ENCODE measurements around the gene NFKBIE. TPM values are rescaled to one million over a fixed set of nuclear protein-coding genes. Genes with fewer than 3 reads are reported as not detected.
A peak's percentile ranks its signal among the peaks of the same experiment; 100 is the strongest.
"Not testable (repeated sequence)": the region's sequence is repeated elsewhere in the genome, so short reads cannot be mapped to it uniquely, and the experiment has no call there.

Gene NFKBIE
- total RNA-seq, 1 donor from 2014 or later, result 9.1 TPM

GRCh38 chr6:44232676-44233566 is 32.4 kb downstream of the NFKBIE start:
- DNase-seq (ENCODE audit: low spot score), result no peak
- no peak for ATAC-seq
- intact Hi-C loops (cut with DNase I), result no loop called here

GRCh38 chr6:44231426-44231825 is 33.9 kb downstream of the NFKBIE start:
- ATAC-seq; intact Hi-C loops (cut with DNase I); DNase-seq (ENCODE audit: low spot score): not testable (repeated sequence)

- intact Hi-C loops (cut with DNase I), result no loop called here
- ATAC-seq (no peak), DNase-seq (ENCODE audit: low spot score) (no peak)
These were observed 35.2 kb downstream of the NFKBIE start for GRCh38 chr6:44230034-44230675.

GRCh38 chr6:44229376-44230033 is 35.8 kb downstream of the NFKBIE start:
- DNase-seq (ENCODE audit: low spot score) (no peak), ATAC-seq (no peak)
- intact Hi-C loops (cut with DNase I), result no loop called here

- intact Hi-C loops (cut with DNase I), result no loop called here
- ATAC-seq (no peak), DNase-seq (ENCODE audit: low spot score) (no peak)
These were observed 36.5 kb downstream of the NFKBIE start for GRCh38 chr6:44228836-44229235.

GRCh38 chr6:44228433-44228832 is 36.9 kb downstream of the NFKBIE start:
- no peak for DNase-seq (ENCODE audit: low spot score)

GRCh38 chr6:44228031-44228430 is 37.3 kb downstream of the NFKBIE start:
- ATAC-seq, result no peak
- intact Hi-C loops (cut with DNase I), result no loop called here
- no peak for DNase-seq (ENCODE audit: low spot score)

More at GRCh38 chr6:44228433-44228832, 36.9 kb downstream of the NFKBIE start:
- no peak for ATAC-seq
- intact Hi-C loops (cut with DNase I), result no loop called here

GRCh38 chr6:44227148-44227793 is 38.1 kb downstream of the NFKBIE start:
- ATAC-seq, result peak; percentile 8
- intact Hi-C loops (cut with DNase I), result no loop called here
- peak; percentile 61 for DNase-seq (ENCODE audit: low spot score)

GRCh38 chr6:44226368-44227147 is 38.8 kb downstream of the NFKBIE start:
- peak; percentile 64 for DNase-seq (ENCODE audit: low spot score)
- ATAC-seq, result peak; percentile 23
- intact Hi-C loops (cut with DNase I), result no loop called here

GRCh38 chr6:44225579-44226325 is 39.6 kb downstream of the NFKBIE start:
- DNase-seq (ENCODE audit: low spot score) (no peak), ATAC-seq (no peak)
- intact Hi-C loops (cut with DNase I), result no loop called here

- no peak for DNase-seq (ENCODE audit: low spot score)
- intact Hi-C loops (cut with DNase I), result no loop called here
- ATAC-seq, result no peak
These were observed 40.4 kb downstream of the NFKBIE start for GRCh38 chr6:44224965-44225305.

GRCh38 chr6:44224029-44224964 is 41.1 kb downstream of the NFKBIE start:
- ATAC-seq, result no peak
- no peak for DNase-seq (ENCODE audit: low spot score)
- intact Hi-C loops (cut with DNase I), result no loop called here

- intact Hi-C loops (cut with DNase I), result no loop called here
- DNase-seq (ENCODE audit: low spot score) (peak; percentile 89), ATAC-seq (peak; percentile 9)
These were observed 41.9 kb downstream of the NFKBIE start, which contains the start of gene SLC29A1 for GRCh38 chr6:44223319-44224028. Gene SLC29A1, plus strand, starts transcription at chr6:44223595. Its CDS starts 3,719 bp downstream, at chr6:44227314.

GRCh38 chr6:44222486-44223318 is 42.6 kb downstream of the NFKBIE start:
- ATAC-seq (peak; percentile 1), DNase-seq (ENCODE audit: low spot score) (no peak)
- intact Hi-C loops (cut with DNase I), result no loop called here

- DNase-seq (ENCODE audit: low spot score), result no peak
- no peak for ATAC-seq
- intact Hi-C loops (cut with DNase I), result no loop called here
These were observed 43.4 kb downstream of the NFKBIE start for GRCh38 chr6:44221961-44222335.

All from sciatic nerve (tissue), 2 donors.